ENCODE measurements around the gene KIAA1549. TPM values are rescaled to one million over a fixed set of nuclear protein-coding genes. Genes with fewer than 3 reads are reported as not detected.

KIAA1549 gene
- polyA plus RNA-seq (2011; rRNA removed) (4.1 and 9.2 TPM in 2 replicates), polyA plus RNA-seq (2017; fragmentation: RNase III; extraction: RNeasy Plus Mini Kit Qiagen cat#74134 plus additional on column Dnase treatment) (4.4 to 4.7 TPM (median 4.7 TPM) in 3 replicates), polyA minus RNA-seq (2011; rRNA and poly(A)+ RNA removed) (13.1 and 13.3 TPM in 2 replicates)
- polyA plus RNA-seq (2012; cell fraction: cytosol; rRNA removed) = 2.0 and 2.9 TPM in 2 replicates
- 3.7 and 5.2 TPM in 2 replicates for polyA plus RNA-seq (2012; cell fraction: nucleus; rRNA removed)

DNA sequence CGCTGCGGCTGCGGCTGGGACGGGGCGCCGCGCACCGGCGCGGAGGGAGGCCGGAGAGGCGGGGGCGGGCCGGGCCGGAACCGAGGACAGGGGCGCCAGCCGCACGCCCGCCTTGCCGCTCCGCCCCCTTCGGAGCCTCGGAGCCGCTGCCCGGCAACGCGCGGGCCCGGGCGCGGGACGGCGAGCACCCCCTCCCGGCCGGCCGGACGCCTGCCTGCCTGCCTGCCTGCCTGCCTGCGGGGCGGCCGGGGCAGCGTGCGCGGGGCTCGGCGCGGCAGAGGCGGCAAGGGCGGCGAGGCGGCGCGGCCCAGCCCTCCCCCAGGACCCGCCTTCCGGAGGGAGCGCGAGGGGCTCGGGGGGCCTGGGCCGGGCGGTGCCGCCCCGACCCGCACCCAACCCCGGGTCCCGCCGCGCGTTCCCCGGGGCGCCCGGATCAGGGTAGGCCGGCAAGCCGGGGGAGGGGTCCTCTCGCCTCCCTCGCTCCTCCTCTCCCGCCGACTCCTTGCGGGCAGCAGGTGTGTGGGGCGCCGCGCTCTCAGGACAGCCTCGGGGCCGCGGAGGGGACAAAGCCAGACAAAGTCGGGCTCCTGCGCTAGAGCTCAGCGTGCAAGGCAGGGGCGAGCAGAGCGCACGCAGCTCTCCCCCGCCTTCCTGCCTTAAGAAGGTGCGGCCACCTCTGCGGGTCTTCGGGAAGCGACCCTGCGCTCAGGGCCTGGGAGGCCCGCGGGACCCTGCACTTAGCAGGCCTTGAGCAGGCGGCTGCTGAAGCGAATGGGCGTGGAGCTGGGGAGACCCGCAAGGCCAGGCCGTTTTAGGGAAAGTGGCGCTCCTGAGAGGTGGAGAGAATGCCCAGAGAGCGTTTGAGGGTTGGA, at the start of gene KIAA1549:
Gene KIAA1549 (minus strand): TSS at position 58 of the 872 bp plus-strand sequence. CDS start 120 bp downstream, outside the sequence.
- 34% methylated on average over 10 of the region's 105 CpGs for WGBS (ENCODE audit: missing lambda C conversion rate)
- ChIA-PET CTCF (interaction anchor here (0.7 to 4.6 kb wide), 8 partner anchors 14 to 100 kb away, joined by 3 to 27 read pairs (median 4); no protein-coding TSS in a partner anchor), POLR2A (interaction anchor here (1.0 to 1.9 kb wide), 3 partner anchors 91 to 103 kb away, joined by 3 to 5 read pairs (median 5); no protein-coding TSS in a partner anchor)
- Histone ChIP-seq H3K27ac (peak within 1 kb of the TSS; percentile 90 to 99), H3K4me2 (peak within 1 kb of the TSS; percentile 100), H3K4me3 (peak within 1 kb of the TSS; percentile 86), H3K4me1 (peaks cover 23% of the 10 kb centered on the region), H3K9me3 (no peaks in the 10 kb centered on the region)
- ATAC-seq = peak; percentile 83 to 92
- FAIRE-seq = no peak
- no peak for TF ChIP-seq HOXA7 (CRISPR knock-in tag; IDR thresholded peaks at IDR 0.05)
- no peak for TF ChIP-seq NR3C1 (IDR thresholded peaks at IDR 0.05)
- no peak for TF ChIP-seq PBX3 (IDR thresholded peaks at IDR 0.05)
- TF ChIP-seq E2F6 (IDR thresholded peaks at IDR 0.05; ENCODE audit: borderline replicate concordance, low read depth) = 0 out of 2 replicates have a peak, but pooled peaks have one; percentile 42
- TF ChIP-seq BCL3 (IDR thresholded peaks at IDR 0.05) = peak; percentile 25; the same call in 1 of the 3 replicates
- no peak for TF ChIP-seq EP300 (IDR thresholded peaks at IDR 0.05)
- TF ChIP-seq BHLHE40 (IDR thresholded peaks at IDR 0.05; ENCODE audit: low read depth, low read length) = no peak
- TF ChIP-seq RARB (CRISPR knock-in tag; IDR thresholded peaks at IDR 0.05) = no peak
- TF ChIP-seq CTCF (IDR thresholded peaks at IDR 0.05) = peak; percentile 68
- no peak for TF ChIP-seq NPAS2 (CRISPR knock-in tag; IDR thresholded peaks at IDR 0.05; ENCODE audit: borderline replicate concordance)
- TF ChIP-seq TFCP2L1 (CRISPR knock-in tag; IDR thresholded peaks at IDR 0.05) = 0 out of 2 replicates have a peak, but pooled peaks have one; percentile 46
- peak; percentile 65 for TF ChIP-seq SMC3 (IDR thresholded peaks at IDR 0.05)
- TF ChIP-seq JUN (IDR thresholded peaks at IDR 0.05) = peak in 1 of 2 experiments; percentile 56; a peak in 2 of 5 replicates
- TF ChIP-seq HOXB5 (CRISPR knock-in tag; IDR thresholded peaks at IDR 0.05) = no peak
- no peak for TF ChIP-seq KDM5A (IDR thresholded peaks at IDR 0.05)
- peak; percentile 78 for TF ChIP-seq PHF8 (IDR thresholded peaks at IDR 0.05; ENCODE audit: borderline replicate concordance, low read depth)
- no peak for TF ChIP-seq EHF (CRISPR knock-in tag; IDR thresholded peaks at IDR 0.05)
- TF ChIP-seq, protein P1, sequence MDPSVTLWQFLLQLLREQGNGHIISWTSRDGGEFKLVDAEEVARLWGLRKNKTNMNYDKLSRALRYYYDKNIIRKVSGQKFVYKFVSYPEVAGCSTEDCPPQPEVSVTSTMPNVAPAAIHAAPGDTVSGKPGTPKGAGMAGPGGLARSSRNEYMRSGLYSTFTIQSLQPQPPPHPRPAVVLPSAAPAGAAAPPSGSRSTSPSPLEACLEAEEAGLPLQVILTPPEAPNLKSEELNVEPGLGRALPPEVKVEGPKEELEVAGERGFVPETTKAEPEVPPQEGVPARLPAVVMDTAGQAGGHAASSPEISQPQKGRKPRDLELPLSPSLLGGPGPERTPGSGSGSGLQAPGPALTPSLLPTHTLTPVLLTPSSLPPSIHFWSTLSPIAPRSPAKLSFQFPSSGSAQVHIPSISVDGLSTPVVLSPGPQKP (IDR thresholded peaks at IDR 0.05; ENCODE audit: low read depth, low read length) = no peak
- DNase-seq (ENCODE audit: low read depth in 1 of 2, low spot score in 1 of 2) = peak; percentile 67 to 72
